Measurements from ENCODE around the gene ARPP21. TPM values are rescaled to one million over a fixed set of nuclear protein-coding genes. Genes with fewer than 3 reads are reported as not detected.

Gene ARPP21
- total and polyA plus RNA-seq, 10 donors = 0.07 to 0.39 (median 0.12) TPM; not detected in 7

GRCh38 chr3:35727179-35727578 lies 87.9 kb downstream of the ARPP21 start:
- DNase-seq = no peak
- Histone ChIP-seq H3K4me1 (no peaks in the 10 kb centered on the region), H3K27ac (no peak overlapping the region), H3K9me3 (no peaks in the 10 kb centered on the region), H3K27me3 (replicated peaks in 1 of 7) (no peaks in the 10 kb centered on the region), H3K36me3 (no peaks in the 10 kb centered on the region), H3K4me3 (no peak overlapping the region)
- intact Hi-C loops (cut with DNase I; ENCODE audit: low total_unique reads) = no loop called here
- TF ChIP-seq CTCF (IDR thresholded peaks at IDR 0.05 in 8 of 11, conservative IDR thresholded peaks at IDR 0.05 in 3 of 11) (no peak), POLR2AphosphoS5 (IDR thresholded peaks at IDR 0.05) (no peak), POLR2A (IDR thresholded peaks at IDR 0.05) (no peak)
- WGBS, 5 donors = 70 to 82% (median 79%) methylated on average over 3 of the region's 3 CpGs

GRCh38 chr3:35733341-35733740 lies 94.0 kb downstream of the ARPP21 start:
- TF ChIP-seq POLR2A (IDR thresholded peaks at IDR 0.05) (no peak), POLR2AphosphoS5 (IDR thresholded peaks at IDR 0.05) (no peak), CTCF (IDR thresholded peaks at IDR 0.05 in 8 of 11, conservative IDR thresholded peaks at IDR 0.05 in 3 of 11) (no peak)
- H3K36me3 ChIP-seq = no peaks in the 10 kb centered on the region
- H3K4me3 ChIP-seq = no peak overlapping the region
- no peaks in the 10 kb centered on the region for H3K27me3 ChIP-seq (replicated peaks in 1 of 7)
- WGBS, 5 donors = 61 to 92% (median 82%) methylated on average over 9 of the region's 9 CpGs
- no peak for DNase-seq
- H3K9me3 ChIP-seq = no peaks in the 10 kb centered on the region
- H3K27ac ChIP-seq = no peak overlapping the region
- intact Hi-C loops (cut with DNase I; ENCODE audit: low total_unique reads) = no loop called here
- no peaks in the 10 kb centered on the region for H3K4me1 ChIP-seq

- DNase-seq = no peak
- intact Hi-C loops (cut with DNase I; ENCODE audit: low total_unique reads) = no loop called here
- H3K36me3 ChIP-seq = no peaks in the 10 kb centered on the region
- H3K27ac ChIP-seq = no peak overlapping the region
- H3K27me3 ChIP-seq (replicated peaks in 1 of 7) = no peaks in the 10 kb centered on the region
- TF ChIP-seq POLR2A (IDR thresholded peaks at IDR 0.05) (no peak), POLR2AphosphoS5 (IDR thresholded peaks at IDR 0.05) (no peak), CTCF (IDR thresholded peaks at IDR 0.05 in 8 of 11, conservative IDR thresholded peaks at IDR 0.05 in 3 of 11) (no peak)
- peaks cover 0 to 3% (median 0%) of the 10 kb centered on the region in 6 donors for H3K4me1 ChIP-seq
- 83 to 98% (median 90%) methylated on average over 2 of the region's 2 CpGs for WGBS, 5 donors
- H3K4me3 ChIP-seq = no peak overlapping the region
- no peaks in the 10 kb centered on the region for H3K9me3 ChIP-seq
Observed at GRCh38 chr3:35733864-35734263, 94.5 kb downstream of the ARPP21 start.

GRCh38 chr3:35737080-35737479 lies 97.8 kb downstream of the ARPP21 start:
- Histone ChIP-seq H3K4me1 (peaks cover 0 to 4% (median 0%) of the 10 kb centered on the region in 6 donors), H3K27ac (no peak overlapping the region), H3K36me3 (no peaks in the 10 kb centered on the region), H3K9me3 (no peaks in the 10 kb centered on the region), H3K4me3 (no peak overlapping the region), H3K27me3 (replicated peaks in 1 of 7) (no peaks in the 10 kb centered on the region)
- WGBS, 5 donors = 84 to 96% (median 93%) methylated on average over 6 of the region's 6 CpGs
- TF ChIP-seq POLR2AphosphoS5 (IDR thresholded peaks at IDR 0.05) (no peak), POLR2A (IDR thresholded peaks at IDR 0.05) (no peak), CTCF (IDR thresholded peaks at IDR 0.05 in 8 of 11, conservative IDR thresholded peaks at IDR 0.05 in 3 of 11) (no peak)
- intact Hi-C loops (cut with DNase I; ENCODE audit: low total_unique reads) = no loop called here
- no peak for DNase-seq
